CD4-positive, alpha-beta T cell treated with Interleukin-17A for 4 hours (primary cell): Measurements from ENCODE around the gene NR3C1.
A peak's percentile ranks its signal among the peaks of the same experiment; 100 is the strongest.

ENCODE experiments used
- DNase-seq: peaks from one replicate; pipeline ENCODE4 v3.0.0-alpha.2; 2020; ENCODE audit warnings: mixed read lengths

NR3C1 gene

DNA sequence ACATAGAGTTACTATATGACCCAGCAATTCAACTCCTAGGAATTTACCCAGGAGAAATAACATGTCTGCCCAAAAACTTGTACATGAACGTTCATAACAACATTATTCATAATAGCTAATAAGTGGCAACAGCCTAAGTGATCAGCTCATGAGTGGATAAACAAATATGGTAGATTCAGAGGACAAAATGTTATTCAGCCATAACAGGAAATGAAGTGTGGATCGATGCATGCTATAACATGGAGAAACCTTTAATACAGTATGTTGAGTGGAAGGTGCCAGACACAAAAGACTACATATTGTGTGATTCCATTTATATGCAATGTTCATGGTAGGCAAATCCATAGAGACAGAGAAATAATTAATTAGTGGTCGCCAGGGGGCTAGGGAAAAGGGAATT lies 22.3 kb upstream of the NR3C1 start:
- no peak for DNase-seq

GRCh38 chr5:143418140-143418866 lies 14.8 kb upstream of the NR3C1 start:
- DNase-seq, result no peak

DNA sequence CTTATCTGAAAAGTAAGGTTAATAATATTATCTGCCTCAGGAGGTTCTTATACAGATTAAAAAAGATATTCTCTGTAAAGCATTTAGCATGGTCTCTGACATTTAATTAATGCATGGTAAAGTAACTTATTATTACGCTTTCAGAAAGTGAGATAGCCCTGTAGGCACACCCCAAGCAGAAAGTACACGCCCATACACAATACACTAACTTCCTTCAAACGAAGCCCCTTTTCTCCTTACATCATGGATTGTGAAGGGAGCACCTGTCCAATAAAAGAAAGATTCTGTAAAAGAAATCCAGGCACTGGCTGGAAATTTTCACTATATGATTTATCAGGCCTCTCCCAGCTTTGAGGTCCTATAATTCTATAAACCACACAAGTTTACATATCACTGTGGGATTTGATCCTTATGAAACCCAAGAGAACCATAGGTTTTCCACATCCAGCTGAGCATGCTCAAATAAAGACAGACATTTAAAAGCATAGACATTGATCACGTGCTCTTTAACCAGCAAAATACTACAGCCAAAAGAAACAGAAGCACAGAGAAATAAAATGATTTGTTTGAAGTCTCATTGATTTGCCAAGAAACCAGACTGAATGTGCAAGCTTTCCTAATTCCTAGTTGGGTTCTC lies 14.1 kb upstream of the NR3C1 start:
- DNase-seq, result no peak

DNA sequence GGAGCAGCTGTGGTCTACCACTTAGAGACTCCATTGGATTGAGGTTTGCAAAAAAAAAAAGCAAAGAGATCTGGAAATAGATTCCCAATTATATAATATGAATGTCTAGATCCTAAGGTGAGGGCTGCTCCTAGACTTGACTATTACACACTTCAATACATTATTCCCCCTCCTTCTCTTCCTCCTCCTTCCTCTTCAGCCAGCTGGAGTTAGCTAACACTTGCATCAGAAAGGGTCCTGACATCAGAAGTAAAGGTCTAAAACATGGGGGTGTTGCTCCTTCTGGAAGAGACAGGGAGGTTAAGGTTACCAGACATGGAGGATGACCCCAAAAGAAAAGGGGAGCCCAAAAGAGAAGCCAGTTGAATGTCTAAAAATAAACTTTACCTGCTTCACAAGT lies 12.9 kb upstream of the NR3C1 start:
- no peak for DNase-seq

DNA sequence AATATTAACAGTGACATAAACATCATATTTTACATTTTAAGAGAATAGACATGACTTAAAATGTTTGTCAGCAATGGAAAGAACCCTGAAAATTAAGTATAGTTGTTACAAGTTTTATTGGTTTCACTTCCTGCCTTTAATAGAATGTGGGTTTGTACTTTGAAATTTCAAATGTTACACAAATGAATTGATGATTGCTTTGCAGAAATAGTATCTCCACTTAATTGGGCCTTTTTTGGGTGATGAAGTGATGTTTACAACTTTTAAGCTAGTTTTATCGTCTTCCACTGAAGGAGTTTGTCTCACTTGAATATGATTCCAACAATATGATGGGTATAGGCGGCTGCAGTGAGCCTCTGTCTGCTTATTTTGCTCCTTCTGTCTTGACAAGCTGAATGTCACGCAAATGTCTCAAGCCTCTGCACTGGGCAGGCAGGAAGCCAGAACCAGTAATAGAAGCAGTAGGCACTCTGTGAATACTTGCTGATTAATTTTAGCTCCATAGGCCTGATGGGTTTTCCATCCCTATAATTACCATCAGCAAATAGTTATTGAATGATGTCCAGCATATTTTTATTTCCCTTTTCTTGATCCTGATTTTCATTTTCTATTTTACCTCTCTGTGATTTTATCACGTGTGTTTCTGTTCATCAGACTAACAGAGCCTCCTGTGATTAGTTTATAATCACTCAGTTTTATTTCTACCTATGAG lies 10.6 kb upstream of the NR3C1 start:
- peak; percentile 33 for DNase-seq

DNA sequence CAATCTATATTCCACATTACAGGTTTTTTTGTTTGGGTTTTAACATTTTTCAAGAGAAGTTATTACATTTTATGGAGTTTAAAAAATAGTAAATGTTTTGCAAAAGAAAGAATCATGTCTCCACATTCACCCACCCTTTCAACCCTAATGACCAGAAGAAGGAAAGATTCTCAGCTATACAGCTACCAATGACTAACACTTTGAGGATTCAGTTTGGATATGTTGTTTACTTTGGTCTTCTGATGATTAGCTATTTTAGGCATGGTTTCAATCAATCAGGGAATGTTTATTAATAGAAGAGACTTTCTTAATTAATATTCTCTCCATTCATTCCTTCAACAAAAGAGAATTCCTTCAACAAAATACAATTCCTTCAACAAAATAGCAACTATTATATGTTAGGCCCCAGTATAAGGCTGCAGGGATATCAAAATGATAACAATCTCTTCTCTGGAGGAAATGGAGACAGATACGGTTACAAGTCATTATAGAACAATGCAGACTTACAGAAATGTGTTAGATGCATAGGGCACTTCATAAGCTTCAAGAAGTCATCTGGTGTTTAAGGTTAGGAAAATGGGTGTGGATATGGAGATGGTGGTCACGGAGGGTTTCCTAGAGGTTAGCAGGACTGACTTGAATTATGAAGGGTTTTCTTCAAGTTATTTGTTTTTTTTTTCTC lies 9.3 kb upstream of the NR3C1 start:
- DNase-seq, result no peak

GRCh38 chr5:143409926-143410325 lies 6.4 kb upstream of the NR3C1 start:
- DNase-seq, result no peak

DNA sequence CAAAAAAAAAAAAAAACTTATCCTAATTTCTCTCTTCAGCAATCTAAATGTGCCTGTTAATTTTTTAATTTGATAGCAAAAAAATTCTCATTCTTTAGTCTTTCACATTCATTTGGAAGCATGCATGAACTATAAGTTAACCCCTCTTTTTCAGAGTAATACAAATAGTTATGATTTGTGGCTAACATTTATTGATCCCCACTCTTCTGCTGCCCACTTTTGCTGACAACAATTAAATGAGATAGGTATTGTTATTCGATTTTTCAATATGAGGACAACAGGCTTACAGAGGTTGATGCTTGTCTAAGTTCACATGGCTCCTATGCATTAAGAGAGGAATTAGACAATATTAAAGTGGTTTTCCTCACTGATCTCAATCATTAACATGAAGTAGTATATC lies 2.9 kb upstream of the NR3C1 start:
- DNase-seq, result no peak

DNA sequence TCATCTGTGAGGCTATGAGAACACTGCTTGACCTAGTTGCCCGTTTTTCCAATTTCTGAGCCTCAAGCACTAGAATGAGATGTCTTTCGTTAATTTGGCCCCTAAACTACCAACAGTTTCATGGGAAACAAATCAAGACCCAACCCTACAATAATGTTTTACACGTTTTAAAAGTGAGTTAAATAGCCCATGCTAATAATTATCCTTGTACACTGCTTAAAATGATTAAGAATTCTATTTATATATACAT lies 2.3 kb upstream of the NR3C1 start:
- no peak for DNase-seq

- DNase-seq, result peak; percentile 92
Measured at GRCh38 chr5:143405063-143405848, 1.8 kb upstream of the NR3C1 start.

GRCh38 chr5:143404416-143405062 lies 1.1 kb upstream of the NR3C1 start:
- DNase-seq, result peak; percentile 87

DNA sequence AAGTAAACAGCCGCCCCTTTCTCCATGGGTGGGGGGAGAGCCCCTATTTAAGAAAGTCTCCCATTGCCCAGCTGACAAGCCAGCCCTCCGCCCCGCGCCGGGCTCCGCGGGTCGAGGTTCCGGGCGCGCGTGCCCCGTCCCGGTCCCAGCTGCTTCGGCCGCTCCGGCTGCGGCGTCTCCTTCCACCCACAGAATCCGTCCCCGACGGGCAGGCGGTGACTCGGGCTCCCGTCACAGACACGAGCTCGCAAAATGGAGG lies 223 bp downstream of the NR3C1 start:
- DNase-seq, result no peak

DNA sequence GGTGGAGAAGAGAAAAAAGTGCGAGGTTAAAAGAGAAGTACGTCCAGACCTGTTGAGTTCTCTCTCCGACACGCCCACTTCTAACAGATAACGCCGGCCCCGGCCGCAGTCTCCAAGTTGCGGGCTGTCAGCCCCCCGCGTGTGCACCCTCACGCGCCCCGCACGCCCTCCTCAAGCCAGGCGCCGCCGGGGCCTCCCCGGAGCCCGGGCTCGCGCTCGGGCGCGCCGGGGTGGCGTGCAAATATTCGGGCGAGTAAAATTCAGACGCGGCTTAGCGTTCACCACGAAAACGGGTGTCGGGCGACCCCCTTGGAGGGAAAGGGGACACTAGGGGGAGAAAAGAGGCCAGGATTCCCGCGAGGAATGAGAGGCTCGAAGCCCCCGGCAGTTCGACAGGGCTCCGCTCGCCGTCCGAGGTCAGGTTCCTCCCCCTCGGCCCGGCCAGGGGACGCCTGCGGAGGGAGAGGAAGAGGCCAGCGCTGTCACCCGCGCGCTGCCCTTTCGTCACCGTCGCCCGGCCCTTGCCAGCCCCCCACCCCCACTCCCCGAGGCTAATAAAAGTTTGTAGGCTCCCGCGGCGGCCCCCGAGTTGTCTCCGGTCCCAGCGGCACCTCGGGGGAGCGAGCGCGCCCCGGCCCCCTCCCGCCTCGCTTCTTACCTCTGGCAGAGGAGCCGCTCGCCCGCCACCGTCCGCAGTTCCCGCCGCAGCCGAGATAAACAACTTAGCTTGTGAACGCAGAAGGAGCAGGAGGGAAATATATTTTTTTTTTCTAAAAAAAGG lies 743 bp downstream of the NR3C1 start:
- peak; percentile 65 for DNase-seq

DNA sequence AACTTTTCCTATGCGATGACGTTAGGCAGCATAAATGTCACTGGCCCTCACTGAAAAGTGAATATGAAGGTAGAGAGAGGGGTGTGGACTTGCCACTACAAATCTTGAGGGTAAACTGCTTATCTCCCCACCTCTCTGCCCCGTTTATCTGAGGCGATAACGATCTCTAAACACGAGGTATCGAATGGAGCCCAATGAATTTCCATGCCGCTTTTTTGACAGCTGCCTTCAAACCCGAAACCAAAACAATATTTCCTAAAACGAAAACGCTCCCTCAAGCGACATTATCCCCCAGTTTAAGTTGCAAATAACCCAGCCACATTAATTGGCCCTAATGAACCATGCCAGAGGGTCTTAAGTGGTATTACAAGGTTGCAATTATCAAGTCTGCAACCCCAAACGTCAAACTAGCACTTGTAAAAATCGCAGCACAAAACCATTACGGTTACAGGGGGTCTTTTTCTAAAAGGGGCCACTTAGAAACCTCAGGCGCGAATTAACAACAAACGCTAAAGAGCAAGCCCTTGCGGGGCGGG lies 1.4 kb downstream of the NR3C1 start:
- no peak for DNase-seq

DNA sequence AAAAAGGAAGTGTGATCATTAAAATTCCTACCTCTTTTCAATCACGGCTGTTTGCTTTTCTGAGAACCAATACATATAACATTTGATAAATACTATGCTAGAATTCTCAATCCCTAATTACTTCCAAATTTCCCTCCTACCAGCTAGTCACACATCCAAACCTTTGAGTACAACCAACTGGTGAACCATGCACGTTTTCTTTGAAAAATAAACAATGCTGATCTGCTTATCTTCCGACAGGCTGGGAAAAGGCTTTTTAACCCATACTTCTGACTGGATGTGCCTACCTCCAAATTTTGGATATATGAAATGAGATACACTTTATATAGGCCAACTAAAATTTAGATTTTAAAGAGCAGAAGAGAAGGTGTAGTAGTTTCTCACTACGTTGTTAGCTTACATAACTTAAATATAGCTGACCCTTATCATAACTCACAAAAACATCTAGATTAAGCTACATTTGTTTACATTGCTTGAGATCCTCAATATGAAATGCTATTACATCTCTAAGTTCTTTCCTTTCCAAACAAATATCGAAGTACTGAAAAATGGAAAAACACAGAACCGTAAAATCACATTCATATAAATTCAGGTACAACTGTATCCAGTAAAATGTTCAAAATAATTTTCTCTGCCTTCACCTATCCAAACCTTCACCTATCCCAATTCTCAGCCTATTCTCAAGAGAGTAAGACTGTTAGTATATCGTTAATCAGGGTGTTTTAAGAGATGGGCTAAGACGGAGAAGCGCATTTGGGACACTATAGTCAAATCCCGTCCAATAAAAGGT lies 2.1 kb downstream of the NR3C1 start:
- no peak for DNase-seq

GRCh38 chr5:143400541-143401226 lies 2.8 kb downstream of the NR3C1 start:
- no peak for DNase-seq

DNA sequence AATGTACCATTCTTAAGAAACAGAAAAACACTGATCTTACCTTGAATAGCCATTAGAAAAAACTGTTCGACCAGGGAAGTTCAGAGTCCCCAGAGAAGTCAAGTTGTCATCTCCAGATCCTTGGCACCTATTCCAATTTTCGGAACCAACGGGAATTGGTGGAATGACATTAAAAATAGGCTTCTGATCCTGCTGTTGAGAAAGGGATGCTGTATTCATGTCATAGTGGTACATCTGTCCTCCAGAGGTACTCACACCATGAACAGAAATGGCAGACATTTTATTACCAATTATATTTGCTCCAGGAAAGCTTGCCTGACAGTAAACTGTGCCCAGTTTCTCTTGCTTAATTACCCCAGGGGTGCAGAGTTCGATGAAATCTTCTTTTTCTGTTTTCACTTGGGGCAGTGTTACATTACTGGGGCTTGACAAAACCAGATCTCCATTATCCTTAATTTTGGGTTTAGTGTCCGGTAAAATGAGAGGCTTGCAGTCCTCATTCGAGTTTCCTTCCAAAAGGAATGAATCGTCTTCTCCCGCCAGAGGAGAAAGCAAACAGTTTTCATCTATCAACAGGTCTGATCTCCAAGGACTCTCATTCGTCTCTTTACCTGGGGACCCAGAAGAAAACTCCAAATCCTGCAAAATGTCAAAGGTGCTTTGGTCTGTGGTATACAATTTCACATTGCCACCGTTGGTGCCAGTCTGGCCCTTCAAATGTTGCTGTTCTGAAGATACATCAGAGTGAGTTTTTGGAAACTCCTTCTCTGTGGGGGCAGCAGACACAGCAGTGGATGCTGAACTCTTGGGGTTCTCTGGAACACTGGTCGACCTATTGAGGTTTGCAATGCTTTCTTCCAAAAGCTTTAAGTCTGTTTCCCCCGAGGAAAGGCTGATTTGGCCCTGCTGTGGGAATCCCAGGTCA lies 3.6 kb downstream of the NR3C1 start:
- DNase-seq, result no peak

DNA sequence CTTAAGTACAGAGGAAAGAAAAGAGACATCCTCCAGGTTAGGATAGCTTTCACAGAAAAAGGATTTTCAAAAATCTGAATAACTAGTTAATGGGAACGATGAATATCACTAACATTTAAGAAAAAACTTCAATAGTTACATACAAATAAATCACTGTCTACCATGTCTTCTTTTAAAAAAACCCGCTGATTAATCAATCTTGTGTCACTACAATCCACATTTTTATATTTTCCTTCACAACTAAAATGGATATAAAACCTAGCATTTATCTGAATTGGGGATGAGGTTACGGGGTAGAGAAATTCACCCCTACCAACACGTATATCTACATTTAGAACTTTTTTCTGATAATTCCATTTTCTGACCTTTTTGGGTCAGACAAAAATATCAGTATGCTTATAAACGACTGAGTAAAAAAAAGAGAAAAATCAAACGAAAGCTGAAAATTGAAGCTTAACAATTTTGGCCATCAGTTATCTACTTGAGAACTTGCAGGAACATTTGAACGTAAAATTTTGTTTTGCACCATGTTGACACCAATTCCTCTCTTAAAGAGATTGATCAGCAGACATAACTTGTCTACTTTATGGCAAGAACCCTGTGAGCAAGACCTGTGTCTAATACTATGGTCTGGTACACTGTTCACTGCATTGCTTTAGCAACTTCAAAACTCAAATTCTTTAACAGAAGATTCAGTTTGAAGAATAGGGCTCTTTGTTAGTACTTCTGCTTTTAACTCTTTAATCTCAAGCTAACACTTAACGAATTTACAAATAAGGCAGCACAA lies 4.8 kb downstream of the NR3C1 start:
- no peak for DNase-seq

DNA sequence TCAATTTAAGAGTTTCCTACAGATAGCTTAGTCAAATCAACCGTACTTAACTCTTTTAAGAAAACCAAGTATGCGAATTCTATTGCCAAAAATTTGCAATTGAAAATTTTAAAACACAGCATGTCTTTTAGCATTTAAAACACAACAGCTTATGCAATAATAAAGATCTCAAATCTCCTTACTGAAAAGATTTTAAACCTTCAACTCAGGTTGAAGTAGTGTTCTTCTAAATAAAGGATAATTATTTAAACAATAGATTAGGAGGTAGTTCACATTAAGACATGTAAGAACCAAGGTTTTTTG lies 5.5 kb downstream of the NR3C1 start:
- no peak for DNase-seq
